GM12874 (cell line): ENCODE results near the gene ABHD8.

Experiments
- TF ChIP-seq, protein P1 (sequence below): IDR thresholded peaks from 2 replicates; pipeline ENCODE4 v1.5.1; 2011; ENCODE audit warnings: low read depth, mild to moderate bottlenecking, control low read depth, low read length, moderate library complexity; ENCODE audit not compliant: insufficient read depth

ABHD8 gene, protein sequence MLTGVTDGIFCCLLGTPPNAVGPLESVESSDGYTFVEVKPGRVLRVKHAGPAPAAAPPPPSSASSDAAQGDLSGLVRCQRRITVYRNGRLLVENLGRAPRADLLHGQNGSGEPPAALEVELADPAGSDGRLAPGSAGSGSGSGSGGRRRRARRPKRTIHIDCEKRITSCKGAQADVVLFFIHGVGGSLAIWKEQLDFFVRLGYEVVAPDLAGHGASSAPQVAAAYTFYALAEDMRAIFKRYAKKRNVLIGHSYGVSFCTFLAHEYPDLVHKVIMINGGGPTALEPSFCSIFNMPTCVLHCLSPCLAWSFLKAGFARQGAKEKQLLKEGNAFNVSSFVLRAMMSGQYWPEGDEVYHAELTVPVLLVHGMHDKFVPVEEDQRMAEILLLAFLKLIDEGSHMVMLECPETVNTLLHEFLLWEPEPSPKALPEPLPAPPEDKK

DNA sequence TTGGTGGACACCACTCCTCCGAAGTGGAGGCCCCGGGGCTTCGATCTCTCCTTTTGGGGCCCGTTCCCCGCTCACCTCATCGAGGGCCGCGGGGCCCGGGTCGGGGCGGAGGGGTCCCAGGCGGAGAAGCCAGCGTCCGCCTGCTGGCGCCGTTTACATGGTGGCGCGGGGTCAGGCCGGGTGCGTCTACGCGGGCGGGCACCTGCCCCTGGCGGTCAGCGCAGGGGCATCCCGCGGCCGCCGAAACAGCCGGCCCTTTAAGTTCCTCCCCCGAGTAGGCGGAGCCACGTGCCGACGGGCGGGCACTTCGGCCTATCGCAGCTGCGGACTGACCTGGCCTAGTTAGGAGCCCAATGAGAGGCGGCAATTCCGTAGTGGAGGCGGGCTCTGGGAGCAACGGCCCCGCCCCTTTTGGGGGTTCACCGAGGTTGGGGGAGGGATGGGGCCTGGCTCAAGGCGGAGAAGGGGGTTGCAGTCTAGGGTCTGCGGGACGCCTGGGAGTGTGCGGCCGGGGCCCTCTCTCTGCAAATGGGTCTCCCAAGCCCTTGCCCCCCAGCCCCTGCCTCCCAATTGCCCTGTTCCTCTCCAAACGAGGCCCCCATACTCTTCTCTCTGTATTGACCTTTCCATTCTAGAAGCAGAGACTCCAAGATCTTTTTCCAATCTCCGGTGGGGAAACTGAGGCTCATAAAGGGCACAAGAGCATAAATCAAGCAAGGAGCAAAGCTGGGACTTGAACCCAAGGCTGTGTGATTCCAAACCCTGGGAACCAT, at the start of gene ABHD8:
Gene ABHD8 (minus strand): TSS at position 259 of the 773 bp plus-strand sequence. CDS start 1,809 bp downstream, outside the sequence.
- TF ChIP-seq, protein P1, sequence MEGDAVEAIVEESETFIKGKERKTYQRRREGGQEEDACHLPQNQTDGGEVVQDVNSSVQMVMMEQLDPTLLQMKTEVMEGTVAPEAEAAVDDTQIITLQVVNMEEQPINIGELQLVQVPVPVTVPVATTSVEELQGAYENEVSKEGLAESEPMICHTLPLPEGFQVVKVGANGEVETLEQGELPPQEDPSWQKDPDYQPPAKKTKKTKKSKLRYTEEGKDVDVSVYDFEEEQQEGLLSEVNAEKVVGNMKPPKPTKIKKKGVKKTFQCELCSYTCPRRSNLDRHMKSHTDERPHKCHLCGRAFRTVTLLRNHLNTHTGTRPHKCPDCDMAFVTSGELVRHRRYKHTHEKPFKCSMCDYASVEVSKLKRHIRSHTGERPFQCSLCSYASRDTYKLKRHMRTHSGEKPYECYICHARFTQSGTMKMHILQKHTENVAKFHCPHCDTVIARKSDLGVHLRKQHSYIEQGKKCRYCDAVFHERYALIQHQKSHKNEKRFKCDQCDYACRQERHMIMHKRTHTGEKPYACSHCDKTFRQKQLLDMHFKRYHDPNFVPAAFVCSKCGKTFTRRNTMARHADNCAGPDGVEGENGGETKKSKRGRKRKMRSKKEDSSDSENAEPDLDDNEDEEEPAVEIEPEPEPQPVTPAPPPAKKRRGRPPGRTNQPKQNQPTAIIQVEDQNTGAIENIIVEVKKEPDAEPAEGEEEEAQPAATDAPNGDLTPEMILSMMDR = peak; percentile 57

DNA sequence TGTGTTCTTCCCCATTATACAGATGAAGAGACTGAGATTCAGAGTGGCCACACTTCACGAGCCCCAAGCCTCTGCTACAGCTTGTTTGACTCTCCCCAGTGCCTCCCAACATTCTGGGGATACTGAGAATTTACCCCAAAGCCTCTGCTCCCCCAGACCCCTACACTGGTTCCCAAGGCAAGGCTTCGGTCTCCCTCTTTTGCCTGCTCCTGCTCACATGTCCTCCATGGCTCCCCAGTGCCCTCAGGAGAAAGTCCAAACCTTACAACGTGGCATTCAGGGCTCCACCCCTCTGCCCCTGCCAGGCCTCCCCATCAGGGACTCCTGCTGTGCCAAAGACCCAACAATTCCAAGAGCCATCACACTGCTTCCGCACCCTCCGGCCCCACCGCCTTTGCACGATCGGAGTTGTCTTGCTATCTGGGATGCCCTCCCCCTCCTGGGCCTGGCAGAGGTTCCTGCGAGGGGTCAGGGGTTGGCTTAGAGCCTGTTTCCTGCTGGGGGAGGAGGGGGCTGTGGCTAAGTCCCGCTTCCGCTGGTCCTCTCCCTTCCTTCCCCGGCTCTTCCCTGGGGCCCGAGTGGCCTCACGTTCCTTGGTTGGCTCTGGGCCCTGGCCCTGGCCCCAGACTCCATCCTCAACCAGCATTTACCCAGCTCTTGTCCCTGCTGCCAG, 49.5 kb upstream of the ABHD8 start:
- TF ChIP-seq, protein P1 = no peak

DNA sequence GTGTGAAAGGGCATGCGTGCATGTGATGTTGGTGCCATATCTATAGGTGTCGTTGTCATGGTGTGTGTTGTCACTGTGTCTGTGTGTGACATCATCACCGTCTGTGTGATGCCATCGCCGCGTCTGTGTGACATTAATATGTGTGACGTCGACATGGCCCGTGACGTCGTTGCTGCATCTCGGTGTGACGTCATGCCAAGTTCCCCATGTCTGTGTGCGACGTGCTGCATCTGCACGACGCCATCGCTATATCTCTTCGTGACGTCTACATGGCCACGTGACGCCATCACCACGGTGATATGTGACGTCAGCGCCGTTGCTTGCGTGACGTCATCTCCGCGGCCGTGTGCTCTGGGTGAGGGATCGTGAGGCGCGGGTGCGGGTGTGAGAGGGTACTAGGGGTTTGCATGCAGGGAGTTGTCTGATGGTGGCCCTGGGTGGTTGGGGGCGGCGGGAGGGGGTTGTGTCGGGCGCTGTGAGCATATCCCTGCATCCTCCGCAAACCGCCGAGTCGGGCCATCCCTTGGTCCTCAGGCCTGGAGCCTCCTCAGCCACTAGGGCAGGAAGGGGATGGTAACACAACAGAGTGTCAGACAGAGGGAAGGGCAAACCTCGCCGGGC, 48.7 kb upstream of the ABHD8 start:
- TF ChIP-seq, protein P1 = no peak

DNA sequence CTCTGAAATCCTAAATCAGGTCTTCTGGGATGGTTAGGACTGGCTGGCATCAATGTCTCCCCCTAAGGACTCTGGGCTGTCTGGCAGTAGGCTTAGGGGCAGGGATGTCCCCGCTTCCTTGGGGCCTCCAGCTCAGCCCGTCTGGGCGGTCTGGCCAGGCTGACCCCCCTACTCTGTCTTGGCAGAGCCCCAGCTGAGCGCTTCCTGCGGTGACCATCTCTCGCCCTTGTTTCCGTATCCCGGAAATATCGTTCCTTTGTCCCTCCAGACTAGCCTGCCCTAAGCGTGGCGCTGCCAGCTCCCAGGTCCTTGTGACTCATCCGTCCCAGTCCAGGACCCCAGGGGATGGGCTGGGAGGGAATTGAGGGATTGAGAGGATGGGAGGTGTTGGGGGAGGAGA, 45.5 kb upstream of the ABHD8 start:
- TF ChIP-seq, protein P1 = no peak

DNA sequence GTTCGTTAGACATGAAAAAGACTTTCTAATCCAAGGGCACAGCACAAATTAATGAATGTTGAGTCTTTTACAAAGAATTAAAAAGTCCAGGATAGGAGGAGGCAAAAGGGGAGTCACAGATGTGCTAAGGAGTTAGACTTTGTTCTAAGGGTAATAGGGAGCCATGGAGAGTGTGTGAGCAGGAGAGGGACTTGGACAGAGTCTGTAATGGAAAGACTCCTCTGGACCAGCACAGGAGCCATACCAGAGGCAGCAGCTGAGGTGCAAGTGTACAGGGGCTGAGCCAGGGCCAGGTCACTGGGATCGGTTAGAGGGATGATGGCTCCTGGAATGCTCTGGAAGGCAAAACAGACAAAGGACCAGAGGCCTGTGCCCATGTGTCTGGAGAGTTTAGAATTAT, 44.7 kb upstream of the ABHD8 start:
- TF ChIP-seq, protein P1 = no peak

DNA sequence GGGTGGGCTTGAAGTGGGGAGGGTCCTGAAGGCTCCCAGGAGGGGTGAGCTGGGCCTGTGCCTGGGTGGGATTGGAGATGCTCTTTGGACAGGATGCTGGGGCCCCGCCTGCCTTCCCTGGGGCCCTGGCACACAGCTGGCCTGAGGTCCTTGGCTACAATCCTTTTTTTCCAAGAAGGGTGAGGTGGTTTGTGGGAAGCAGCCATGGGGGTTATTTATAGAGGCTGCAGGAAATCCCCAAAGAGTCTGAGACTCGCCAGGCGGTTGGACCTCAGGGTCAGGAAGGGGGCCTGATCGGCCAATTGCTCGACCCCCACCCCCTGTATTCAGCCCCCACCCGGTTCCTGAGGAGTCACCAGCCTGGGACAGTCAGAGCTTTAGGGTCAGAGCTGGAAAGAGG, 44.1 kb upstream of the ABHD8 start:
- TF ChIP-seq, protein P1 = no peak

DNA sequence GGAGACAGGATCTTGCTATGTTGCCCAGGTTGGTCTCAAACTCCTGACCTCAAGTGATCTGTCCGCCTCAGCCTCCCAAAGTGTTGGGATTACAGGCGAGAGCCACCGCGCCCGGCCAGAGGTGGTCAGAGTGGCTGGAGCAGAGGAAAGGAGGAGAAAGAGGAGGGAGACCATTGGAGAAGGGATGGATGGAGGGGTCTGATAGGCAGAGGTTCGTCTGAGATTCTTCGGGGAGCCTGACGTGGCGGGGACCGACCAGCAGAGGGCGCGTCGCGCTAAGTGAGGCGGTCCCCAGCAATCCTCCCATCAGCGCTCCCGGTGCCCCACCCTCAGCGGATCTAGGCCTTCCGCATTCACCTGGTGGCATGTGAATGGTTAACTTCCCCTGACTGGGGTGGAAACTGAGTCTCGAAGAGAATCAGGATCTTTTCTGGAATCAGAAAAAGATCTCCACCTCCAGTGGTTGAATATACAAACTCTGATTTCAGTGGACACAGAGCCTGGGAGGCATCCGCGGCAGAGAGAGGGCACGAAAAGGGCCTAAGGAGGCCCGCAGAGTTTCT, 43.0 kb upstream of the ABHD8 start:
- TF ChIP-seq, protein P1 = peak; percentile 98
